GM19025 (cell line): Measurements from ENCODE around the gene BPIFB4.
"Not testable (repeated sequence)": the region's sequence is repeated elsewhere in the genome, so short reads cannot be mapped to it uniquely, and the experiment has no call there.

Experiments used
- ATAC-seq: cut with Tn5 transposase; IDR thresholded peaks from one replicate; pipeline ENCODE4 v1.9.1; 2021; ENCODE audit warnings: mild to moderate bottlenecking, low read depth, moderate library complexity; ENCODE audit not compliant: unreplicated experiment

BPIFB4 gene

GRCh38 chr20:33079259-33079658, at the start of gene BPIFB4:
BPIFB4 (plus strand) TSS chr20:33079643; CDS start chr20:33081527, 1,884 bp downstream.
- ATAC-seq, result no peak

DNA sequence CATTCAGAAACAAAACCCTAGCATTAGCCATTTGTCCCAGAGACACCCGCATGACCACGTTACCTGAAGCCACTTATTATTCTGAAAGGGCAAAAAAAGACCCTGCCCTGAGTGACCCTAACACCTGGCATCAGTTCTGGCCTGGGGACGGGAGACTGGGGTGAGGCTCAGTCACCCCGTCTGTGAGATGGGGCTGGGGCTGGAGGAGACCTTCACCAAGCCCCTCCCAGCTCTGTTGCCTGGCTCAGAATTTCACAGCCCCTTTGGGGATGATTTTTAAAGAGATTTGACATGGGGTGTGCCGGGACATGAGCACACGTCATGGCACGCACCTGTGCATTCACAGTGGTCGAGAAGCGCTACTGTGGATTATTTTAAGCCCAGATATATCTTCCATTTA, 49.4 kb upstream of the BPIFB4 start:
- ATAC-seq, result no peak

GRCh38 chr20:33030569-33030968, 48.9 kb upstream of the BPIFB4 start:
- ATAC-seq, result no peak

- ATAC-seq, result no peak
Measured at GRCh38 chr20:33031531-33031930, 47.9 kb upstream of the BPIFB4 start, which contains the start of gene BPIFB6. BPIFB6 (plus strand) TSS chr20:33031648; CDS start chr20:33031648, 0 bp downstream.

- no peak for ATAC-seq
Measured at GRCh38 chr20:33032555-33032954, 46.9 kb upstream of the BPIFB4 start.

DNA sequence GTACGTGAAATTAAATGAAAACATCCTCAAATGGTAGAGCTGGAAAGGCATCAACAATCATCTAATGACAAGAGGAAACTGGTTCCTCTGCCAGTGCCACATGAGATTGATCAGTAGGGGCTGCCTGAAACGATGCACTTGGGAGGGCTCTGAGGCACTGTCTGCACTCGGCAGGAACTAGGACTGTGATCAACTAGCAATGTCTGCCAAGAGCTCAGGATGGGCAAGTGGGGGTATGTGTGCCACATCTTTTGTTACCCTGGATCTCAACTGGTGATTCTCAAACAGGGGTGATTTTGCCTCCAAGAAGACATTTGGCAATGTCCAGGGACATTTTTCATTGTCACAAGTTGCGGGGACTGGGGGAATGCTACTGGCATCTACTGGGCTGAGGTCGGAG, 46.1 kb upstream of the BPIFB4 start:
- ATAC-seq, result no peak

- ATAC-seq, result no peak
Measured at GRCh38 chr20:33034115-33034514, 45.3 kb upstream of the BPIFB4 start.

DNA sequence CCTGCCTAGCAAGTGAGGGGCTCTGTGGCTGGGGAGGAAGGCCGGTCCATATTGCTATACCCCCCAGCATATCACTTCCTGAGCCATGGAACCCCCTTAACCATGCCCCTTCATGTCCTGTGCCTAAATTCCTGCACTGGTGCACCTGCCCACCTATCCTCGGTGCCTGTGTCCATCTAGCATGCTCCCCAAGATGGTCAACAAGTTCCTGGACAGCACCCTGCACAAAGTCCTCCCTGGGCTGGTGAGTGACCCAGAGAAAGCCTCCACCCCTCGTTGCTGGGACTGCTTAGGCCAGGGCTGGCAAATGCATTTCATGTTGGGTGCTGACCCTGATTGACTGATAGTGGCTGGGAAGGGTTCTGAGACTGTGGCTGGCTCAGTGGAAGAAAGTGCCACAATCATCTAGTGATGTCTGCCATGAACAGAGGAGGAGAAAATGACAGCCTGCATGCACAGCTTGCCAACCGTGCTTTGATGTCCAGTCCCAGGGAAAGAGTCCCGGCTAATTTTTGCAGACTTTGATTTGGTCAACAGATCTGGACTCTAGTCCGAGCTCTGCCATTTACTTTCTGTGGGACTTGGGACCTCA, 44.4 kb upstream of the BPIFB4 start:
- no peak for ATAC-seq

GRCh38 chr20:33037456-33037855, 42.0 kb upstream of the BPIFB4 start:
- ATAC-seq, result no peak

GRCh38 chr20:33038243-33038642, 41.2 kb upstream of the BPIFB4 start:
- ATAC-seq, result no peak

- ATAC-seq, result no peak
Measured at GRCh38 chr20:33042430-33042829, 37.0 kb upstream of the BPIFB4 start.

- no peak for ATAC-seq
Measured at GRCh38 chr20:33042983-33043730, 36.3 kb upstream of the BPIFB4 start.

- no peak for ATAC-seq
Measured at GRCh38 chr20:33043731-33044181, 35.7 kb upstream of the BPIFB4 start.

GRCh38 chr20:33045129-33045721, 34.2 kb upstream of the BPIFB4 start:
- ATAC-seq, result not testable (repeated sequence)

DNA sequence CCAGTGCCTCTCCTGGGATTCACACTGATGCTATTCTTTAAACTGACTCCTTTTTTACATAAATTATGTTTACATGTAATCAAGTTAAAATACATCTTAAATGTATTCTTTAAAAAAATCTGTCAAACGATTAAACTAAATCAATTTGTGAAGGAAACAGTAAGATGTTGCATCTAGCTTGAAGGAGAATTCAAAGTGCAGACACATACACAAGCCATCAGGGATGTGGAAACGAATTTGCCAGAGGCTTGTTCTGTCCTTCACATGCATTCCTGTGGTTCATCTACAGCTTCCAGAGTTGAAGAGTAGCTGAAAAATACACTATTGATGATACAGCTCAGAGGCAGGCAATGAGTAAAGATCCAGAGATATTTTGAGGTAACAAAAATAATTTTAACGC, 33.0 kb upstream of the BPIFB4 start:
- ATAC-seq, result no peak

- no peak for ATAC-seq
Measured at GRCh38 chr20:33051333-33051732, 28.1 kb upstream of the BPIFB4 start.

DNA sequence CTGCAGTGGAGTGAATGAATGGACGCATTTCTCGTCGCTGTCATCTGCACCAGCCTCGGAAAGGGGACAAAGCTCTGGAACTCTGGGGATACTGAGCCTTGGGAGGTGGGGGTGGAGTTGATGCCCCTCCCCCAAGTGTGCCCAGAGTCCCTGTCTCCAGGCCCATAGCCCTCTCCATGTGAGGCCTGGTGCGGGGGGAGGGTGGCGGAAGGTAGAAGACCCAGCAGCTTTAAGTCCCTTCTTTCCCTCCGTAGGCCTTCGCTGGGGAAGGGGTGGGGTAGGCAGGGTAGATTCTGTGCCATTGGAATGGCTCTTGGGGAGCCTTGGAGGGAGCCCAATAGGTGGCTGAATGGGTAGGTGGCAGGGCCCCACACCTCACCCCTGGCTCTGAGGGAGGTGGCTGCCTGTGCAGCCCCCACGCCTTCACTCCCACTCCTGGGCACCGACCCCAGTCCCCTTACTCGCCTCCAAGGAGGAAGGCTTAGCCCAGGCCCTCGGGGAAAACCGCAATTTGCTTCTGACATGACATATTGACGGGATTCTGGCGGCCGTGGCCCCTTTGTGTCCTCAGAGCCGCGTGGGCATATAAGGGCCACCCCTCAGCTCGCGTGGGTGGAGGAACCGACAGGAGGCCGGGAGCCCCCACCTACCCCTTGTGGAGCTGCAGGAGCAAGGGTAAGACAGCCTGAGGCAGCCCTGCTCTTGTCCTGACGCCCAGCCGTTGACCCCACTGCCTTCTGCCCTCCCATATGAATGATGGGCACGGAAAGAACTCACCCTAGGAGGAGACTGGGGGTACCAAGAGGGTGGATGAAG, 25.9 kb upstream of the BPIFB4 start, which contains the start of gene BPIFB3:
TSS of gene BPIFB3 (plus strand) at position 613 of the 816 bp plus-strand sequence. CDS start 1,533 bp downstream, outside the sequence.
- no peak for ATAC-seq

GRCh38 chr20:33054381-33054780, 25.1 kb upstream of the BPIFB4 start:
- no peak for ATAC-seq

GRCh38 chr20:33054791-33055190, 24.7 kb upstream of the BPIFB4 start:
- ATAC-seq, result no peak

- ATAC-seq, result no peak
Measured at GRCh38 chr20:33059136-33059535, 20.3 kb upstream of the BPIFB4 start.
